C4-2B (cell line): ENCODE data around the gene DDX28.

ENCODE experiments used
- ZFX ChIP-seq: fragments of 450-650 bp; IDR thresholded peaks from 2 replicates; pipeline ENCODE4 v1.6.1; 2017
- TF ChIP-seq, protein P1 (sequence below): fragments of 450-650 bp; conservative IDR thresholded peaks from 2 replicates; pipeline ENCODE4 v1.5.1; 2017; ENCODE audit warnings: mild to moderate bottlenecking

DNA sequence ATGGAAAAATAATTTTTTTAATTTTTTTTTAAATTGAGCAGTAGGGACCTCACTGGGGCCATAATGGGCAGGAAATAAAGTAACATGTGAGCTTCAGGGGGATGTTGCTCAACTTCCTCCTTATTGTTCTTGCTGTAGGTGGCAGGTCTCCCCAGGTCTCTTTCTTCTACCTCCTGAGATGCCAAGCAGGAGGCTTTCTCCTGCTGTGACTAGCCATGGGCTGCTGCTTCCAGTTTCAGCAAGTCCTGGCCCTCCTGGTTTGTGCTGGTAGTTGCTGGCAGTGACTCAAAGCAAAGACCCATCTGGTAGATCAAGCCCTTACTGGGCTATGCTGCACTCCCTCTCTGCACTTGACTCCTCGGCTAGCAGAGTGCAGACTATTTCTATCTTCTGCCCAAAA, 9.6 kb downstream of the DDX28 start:
- TF ChIP-seq, protein P1, sequence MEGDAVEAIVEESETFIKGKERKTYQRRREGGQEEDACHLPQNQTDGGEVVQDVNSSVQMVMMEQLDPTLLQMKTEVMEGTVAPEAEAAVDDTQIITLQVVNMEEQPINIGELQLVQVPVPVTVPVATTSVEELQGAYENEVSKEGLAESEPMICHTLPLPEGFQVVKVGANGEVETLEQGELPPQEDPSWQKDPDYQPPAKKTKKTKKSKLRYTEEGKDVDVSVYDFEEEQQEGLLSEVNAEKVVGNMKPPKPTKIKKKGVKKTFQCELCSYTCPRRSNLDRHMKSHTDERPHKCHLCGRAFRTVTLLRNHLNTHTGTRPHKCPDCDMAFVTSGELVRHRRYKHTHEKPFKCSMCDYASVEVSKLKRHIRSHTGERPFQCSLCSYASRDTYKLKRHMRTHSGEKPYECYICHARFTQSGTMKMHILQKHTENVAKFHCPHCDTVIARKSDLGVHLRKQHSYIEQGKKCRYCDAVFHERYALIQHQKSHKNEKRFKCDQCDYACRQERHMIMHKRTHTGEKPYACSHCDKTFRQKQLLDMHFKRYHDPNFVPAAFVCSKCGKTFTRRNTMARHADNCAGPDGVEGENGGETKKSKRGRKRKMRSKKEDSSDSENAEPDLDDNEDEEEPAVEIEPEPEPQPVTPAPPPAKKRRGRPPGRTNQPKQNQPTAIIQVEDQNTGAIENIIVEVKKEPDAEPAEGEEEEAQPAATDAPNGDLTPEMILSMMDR: no peak
- TF ChIP-seq ZFX: no peak
